ENCODE measurements around the gene KIF22. TPM values are rescaled to one million over a fixed set of nuclear protein-coding genes. Genes with fewer than 3 reads are reported as not detected.

Gene KIF22
- total RNA-seq, 1 experiment from 2014 or later = 111 TPM

GRCh38 chr16:29813644-29814562 is 23.4 kb downstream of the KIF22 start:
- Histone ChIP-seq H3K4me3 (ENCODE audit: low read depth in 2 of 2, low read length in 2 of 2) (no peak overlapping the region), H3K27ac (ENCODE audit: low read length) (peak overlapping the region; percentile 97), H3K9me3 (ENCODE audit: control insufficient read depth, insufficient read depth, low read depth, low read length) (no peaks in the 10 kb centered on the region), H3K27me3 (ENCODE audit: control insufficient read depth, insufficient read depth, low read length) (no peaks in the 10 kb centered on the region), H3K36me3 (ENCODE audit: control insufficient read depth, insufficient read depth, low read length) (peaks cover 5% of the 10 kb centered on the region), H3K4me1 (ENCODE audit: control insufficient read depth, insufficient read depth, low read length) (peaks cover 49% of the 10 kb centered on the region)
- no peak for DNase-seq (ENCODE audit: low read depth, low spot score)
- ChIA-PET CTCF (no interaction called here), POLR2A (interaction anchor here (0.5 kb wide), 1 partner anchor 202 kb away, joined by 19 read pairs; no protein-coding TSS in a partner anchor)
- in situ Hi-C loops (cut with HindIII; ENCODE audit: low pct_unique_long_range_greater_than_20kb, low sequenced_read_pairs) = no loop called here
- no peak for ATAC-seq
- intact Hi-C loops (cut with micrococcal nuclease; ENCODE audit: unreplicated experiment) = loop anchor here (10.0 kb wide), 1 partner anchor 119 kb away; no protein-coding TSS in a partner anchor
- no TSS peak for BruUV-seq (replicated peaks)
- TF ChIP-seq POLR2AphosphoS5 (IDR thresholded peaks at IDR 0.05; ENCODE audit: low read depth, low read length) = no peak
- TF ChIP-seq TCF7L2 (IDR thresholded peaks at IDR 0.05; ENCODE audit: low read depth, low read length) = no peak
- no peak for TF ChIP-seq REST (IDR thresholded peaks at IDR 0.05; ENCODE audit: insufficient read depth in 1 of 2, low read depth in 2 of 2, low read length in 1 of 2)
- TF ChIP-seq CTCF (IDR thresholded peaks at IDR 0.05) = no peak
- no peak for TF ChIP-seq SIN3A (IDR thresholded peaks at IDR 0.05; ENCODE audit: borderline replicate concordance, insufficient read depth, low read depth, low read length)

GRCh38 chr16:29814592-29814991 is 24.0 kb downstream of the KIF22 start:
- H3K9me3 ChIP-seq (ENCODE audit: control insufficient read depth, insufficient read depth, low read depth, low read length) = no peaks in the 10 kb centered on the region
- H3K36me3 ChIP-seq (ENCODE audit: control insufficient read depth, insufficient read depth, low read length) = peaks cover 5% of the 10 kb centered on the region
- in situ Hi-C loops (cut with HindIII; ENCODE audit: low pct_unique_long_range_greater_than_20kb, low sequenced_read_pairs) = no loop called here
- ATAC-seq = no peak
- peaks cover 56% of the 10 kb centered on the region for H3K4me1 ChIP-seq (ENCODE audit: control insufficient read depth, insufficient read depth, low read length)
- POLR2A ChIA-PET = no interaction called here
- H3K27me3 ChIP-seq (ENCODE audit: control insufficient read depth, insufficient read depth, low read length) = no peaks in the 10 kb centered on the region
- CTCF ChIA-PET = no interaction called here
- BruUV-seq (replicated peaks) = no TSS peak
- no peak for DNase-seq (ENCODE audit: low read depth, low spot score)
- H3K4me3 ChIP-seq (ENCODE audit: low read depth in 2 of 2, low read length in 2 of 2) = no peak overlapping the region; a peak in 1 of 4 replicates
- no peak for TF ChIP-seq TCF7L2 (IDR thresholded peaks at IDR 0.05; ENCODE audit: low read depth, low read length)
- TF ChIP-seq CTCF (IDR thresholded peaks at IDR 0.05) = no peak
- no peak for TF ChIP-seq POLR2AphosphoS5 (IDR thresholded peaks at IDR 0.05; ENCODE audit: low read depth, low read length)
- no peak for TF ChIP-seq REST (IDR thresholded peaks at IDR 0.05; ENCODE audit: insufficient read depth in 1 of 2, low read depth in 2 of 2, low read length in 1 of 2)
- no peak for TF ChIP-seq SIN3A (IDR thresholded peaks at IDR 0.05; ENCODE audit: borderline replicate concordance, insufficient read depth, low read depth, low read length)
- intact Hi-C loops (cut with micrococcal nuclease; ENCODE audit: unreplicated experiment) = loop anchor here (10.0 kb wide), 1 partner anchor 120 kb away; no protein-coding TSS in a partner anchor
- H3K27ac ChIP-seq (ENCODE audit: low read length) = peak overlapping the region; percentile 97
